CD4-positive, alpha-beta T cell treated with Interleukin-6 for 4 hours (primary cell): Measurements from ENCODE around the gene IDI1.
"Not testable (repeated sequence)": the region's sequence is repeated elsewhere in the genome, so short reads cannot be mapped to it uniquely, and the experiment has no call there.

Experiments used
- DNase-seq: peaks from one replicate; pipeline ENCODE4 v3.0.0-alpha.2; 2020; ENCODE audit warnings: mixed read lengths

Gene IDI1

DNA sequence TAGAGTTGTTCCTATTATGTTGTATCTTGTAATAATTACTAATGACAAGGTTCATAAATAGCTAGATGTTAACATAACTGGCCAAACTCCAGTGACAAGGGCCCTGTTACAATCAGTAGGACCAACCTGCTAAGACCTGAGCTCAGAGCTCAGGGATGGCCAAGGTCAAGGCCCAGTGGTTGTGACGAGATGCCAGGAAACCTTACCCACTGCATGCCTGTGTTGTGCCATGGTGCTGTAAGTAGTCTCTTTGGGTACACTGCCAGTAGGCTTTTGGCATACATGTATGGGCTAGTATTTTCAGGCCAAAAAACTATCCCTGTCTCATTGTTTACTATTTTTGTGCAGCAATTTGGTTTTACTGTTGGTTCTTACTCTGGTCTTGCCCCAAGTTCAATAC lies 15.3 kb downstream of the IDI1 start:
- no peak for DNase-seq

GRCh38 chr10:1029838-1030237 lies 19.1 kb downstream of the IDI1 start:
- no peak for DNase-seq

DNA sequence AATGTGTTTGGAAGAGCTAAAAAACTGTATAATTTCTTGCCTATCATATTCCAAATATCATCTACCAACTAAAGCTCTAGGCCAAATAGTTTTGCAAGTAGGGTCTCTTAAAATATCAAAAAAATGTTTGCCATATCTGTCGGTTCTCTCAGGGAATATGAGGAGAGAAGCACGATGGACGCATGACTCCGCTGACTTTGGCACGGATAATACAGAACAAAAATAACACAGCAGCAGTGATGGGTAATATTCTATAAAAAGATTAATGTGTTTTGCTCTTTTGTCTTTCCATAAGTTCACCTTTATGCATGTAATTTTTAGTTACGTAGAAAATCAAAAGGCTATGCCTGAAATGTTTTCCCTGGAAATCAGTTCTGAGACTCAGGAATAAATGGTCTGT lies 22.3 kb downstream of the IDI1 start:
- no peak for DNase-seq

DNA sequence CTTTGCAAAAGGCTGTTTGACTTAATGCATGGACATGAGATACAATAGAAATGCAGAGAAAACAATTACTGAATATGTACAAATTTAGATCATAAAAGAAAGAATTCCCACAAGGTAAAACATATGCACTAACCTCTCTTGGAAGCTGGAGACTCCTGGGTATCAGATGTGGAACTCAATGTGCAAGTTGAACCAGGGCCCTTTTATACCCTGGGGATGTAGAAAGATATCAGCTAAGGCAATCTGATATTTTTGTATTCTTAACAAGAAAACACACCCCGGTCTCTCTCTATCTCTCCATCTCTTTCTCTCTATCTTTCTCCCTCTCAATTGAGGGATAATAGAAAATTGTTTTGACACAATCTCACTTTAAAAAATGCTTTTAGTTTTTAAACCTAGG lies 23.2 kb downstream of the IDI1 start, which contains the start of gene IDI2:
IDI2 (minus strand) TSS at position 177 of the 400 bp plus-strand sequence. CDS start 1,136 bp downstream, outside the sequence.
- DNase-seq, result no peak

- no peak for DNase-seq
These were observed 24.8 kb downstream of the IDI1 start for GRCh38 chr10:1024103-1024502.

GRCh38 chr10:1022413-1022812 lies 26.5 kb downstream of the IDI1 start:
- DNase-seq, result no peak

- no peak for DNase-seq
These were observed 28.0 kb downstream of the IDI1 start for GRCh38 chr10:1020958-1021357.

DNA sequence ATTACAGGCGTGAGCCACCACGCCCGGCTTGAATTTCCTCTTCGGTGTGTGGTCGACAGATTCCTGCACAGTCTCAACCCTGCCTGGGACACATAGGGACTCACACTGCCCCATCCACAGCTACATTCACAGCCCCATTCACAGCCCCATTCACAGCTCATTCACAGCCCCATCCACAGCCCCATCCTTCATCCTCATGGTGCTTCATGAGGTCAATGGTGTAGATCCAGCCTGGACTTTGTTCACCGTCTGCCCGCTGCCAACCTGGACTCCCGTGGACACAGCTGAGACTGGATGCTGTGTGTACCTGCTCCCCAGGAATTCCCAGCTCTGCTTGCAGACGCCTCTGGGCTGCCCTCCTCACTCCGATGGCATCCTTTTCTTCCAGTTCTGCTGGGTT lies 28.5 kb downstream of the IDI1 start:
- no peak for DNase-seq

DNA sequence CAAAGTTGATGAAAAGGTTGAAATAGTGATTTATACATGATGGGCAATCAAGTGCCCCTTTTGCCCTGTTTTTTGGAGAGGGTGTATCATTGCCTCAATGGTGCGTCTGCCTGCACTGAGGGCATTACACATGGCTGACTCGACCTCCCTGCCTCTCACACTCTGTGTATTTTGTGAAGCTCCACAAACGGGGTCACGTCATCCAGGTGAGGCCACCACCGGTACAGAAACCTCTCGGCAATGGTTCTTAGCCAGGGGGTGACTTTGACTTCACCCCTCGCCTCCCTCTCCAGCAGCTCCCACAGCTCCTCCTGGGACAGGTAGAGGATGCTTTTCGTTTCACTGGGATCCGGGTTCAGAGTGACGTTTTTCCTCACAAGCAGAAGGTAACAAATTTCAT lies 29.6 kb downstream of the IDI1 start:
- no peak for DNase-seq

DNA sequence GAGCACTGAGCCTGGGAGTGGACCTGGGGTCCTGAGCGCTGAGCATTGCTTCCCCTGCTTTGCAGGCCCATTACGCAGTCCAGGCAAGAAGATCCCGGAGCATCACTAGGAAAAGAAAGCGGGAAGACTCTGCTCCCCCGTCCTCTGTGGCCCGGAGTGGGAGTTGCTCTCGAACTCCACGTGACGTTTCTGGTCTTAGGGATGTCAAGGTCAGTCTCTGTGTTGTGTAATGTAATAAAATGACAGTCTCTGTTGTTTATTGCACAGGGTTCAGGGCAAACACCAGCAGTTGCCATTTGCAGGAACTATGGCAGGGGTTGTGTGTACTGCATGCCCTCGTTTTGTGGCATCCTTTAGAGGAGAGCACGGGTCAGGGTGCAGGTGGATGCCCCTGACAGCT lies 33.2 kb downstream of the IDI1 start:
- no peak for DNase-seq

GRCh38 chr10:1011696-1012095 lies 37.2 kb downstream of the IDI1 start:
- no peak for DNase-seq

GRCh38 chr10:1010703-1011102 lies 38.2 kb downstream of the IDI1 start:
- DNase-seq, result no peak

GRCh38 chr10:1009947-1010346 lies 39.0 kb downstream of the IDI1 start:
- DNase-seq, result not testable (repeated sequence)

GRCh38 chr10:1009071-1009494 lies 39.8 kb downstream of the IDI1 start:
- DNase-seq, result no peak

GRCh38 chr10:1007583-1007982 lies 41.3 kb downstream of the IDI1 start:
- no peak for DNase-seq

DNA sequence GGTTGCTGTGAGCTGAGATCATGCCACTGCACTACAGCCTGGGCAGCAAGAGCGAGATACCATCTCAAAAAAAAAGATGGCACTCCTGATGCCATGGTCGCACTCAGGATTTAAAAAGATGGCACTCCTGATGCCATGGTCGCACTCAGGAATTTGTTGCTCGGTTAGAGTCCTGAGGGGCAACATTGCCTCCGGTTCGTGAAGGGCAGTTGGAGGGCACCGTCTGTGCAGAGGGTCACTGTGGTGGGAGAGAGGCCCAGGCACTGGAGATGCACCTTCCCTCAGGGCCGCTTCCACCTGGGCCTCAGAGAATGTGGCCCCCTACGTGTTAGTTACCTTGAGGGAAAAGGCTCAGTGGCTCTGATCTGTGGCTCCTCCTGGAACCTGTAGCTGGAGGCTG lies 42.3 kb downstream of the IDI1 start:
- no peak for DNase-seq

DNA sequence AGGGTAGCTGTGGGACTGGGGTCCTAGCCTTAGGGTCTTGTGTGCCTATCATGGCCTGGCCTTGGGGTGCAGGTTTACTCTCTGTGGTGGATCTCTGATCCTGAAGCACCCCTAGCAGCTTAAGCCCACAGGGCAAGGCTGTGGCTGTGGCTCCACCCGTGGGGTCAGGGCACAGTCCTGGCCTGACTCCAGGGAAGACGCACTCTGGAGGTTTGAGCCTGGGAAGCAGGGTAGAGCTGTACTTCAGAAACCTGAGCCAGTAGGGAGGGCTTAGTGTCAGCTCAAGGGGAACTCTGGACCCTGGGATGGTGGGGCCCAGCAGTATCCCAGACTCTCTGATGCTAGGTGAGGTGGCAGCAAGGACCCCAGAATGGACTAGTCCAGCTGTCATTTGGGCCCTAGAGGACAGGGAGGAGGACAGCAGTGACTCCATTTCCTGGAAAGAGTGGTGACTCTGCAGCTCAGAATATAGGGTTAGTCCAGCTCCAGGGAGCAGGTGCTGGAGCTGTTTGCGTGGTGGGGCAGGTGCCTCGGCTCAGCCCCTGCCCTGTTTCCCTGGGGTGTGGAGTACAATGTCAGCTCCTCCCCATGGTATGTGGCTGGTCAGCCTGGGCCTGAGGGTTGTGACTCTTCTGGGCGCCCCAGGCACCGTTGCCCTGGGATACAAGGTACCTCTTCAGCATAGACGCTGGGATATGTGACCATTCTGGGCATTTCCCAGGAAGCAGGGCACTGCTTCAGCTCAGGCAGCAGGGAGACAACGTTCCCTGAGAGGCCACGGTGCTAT lies 44.8 kb downstream of the IDI1 start:
- DNase-seq, result no peak

GRCh38 chr10:1002425-1003006 lies 46.4 kb downstream of the IDI1 start:
- no peak for DNase-seq

DNA sequence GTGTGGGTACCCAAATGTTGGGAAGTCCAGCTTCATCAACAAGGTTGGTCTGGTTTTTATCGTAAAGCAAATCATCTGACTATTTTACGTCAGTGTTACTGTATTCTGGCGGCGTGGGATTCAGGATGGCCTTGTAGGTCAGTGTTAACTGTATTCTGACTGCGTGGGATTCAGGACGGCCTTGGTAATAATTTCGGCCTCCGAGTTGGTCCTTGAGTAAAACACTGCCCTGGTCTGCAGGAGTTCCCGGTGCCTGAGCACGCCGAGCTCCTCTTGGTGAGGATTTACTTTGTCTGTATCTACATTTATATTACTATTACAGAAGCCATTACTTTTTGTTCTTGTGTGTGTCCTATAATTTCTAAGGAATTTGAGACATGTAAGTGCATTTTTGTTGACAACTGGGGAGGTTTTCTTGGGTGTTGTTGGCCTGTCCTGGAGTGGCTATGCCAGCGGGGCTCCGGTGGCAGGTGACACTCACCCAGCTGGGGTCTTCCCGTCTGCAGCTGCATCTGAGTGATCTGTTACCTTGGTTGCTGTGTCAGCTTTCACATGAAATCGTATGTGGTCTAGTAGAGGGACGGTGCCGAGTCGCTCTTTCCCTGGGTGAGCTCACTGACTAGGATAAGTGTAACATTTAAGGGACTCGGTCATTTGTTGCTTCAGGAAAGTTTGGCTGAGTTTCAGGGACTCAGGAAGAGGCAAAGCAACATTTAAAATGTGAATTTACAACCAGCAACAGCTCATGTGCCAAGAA lies 51.5 kb downstream of the IDI1 start:
- DNase-seq, result no peak

- no peak for DNase-seq
These were observed 52.9 kb downstream of the IDI1 start for GRCh38 chr10:996031-996430.

GRCh38 chr10:995559-995926 lies 53.4 kb downstream of the IDI1 start:
- no peak for DNase-seq

DNA sequence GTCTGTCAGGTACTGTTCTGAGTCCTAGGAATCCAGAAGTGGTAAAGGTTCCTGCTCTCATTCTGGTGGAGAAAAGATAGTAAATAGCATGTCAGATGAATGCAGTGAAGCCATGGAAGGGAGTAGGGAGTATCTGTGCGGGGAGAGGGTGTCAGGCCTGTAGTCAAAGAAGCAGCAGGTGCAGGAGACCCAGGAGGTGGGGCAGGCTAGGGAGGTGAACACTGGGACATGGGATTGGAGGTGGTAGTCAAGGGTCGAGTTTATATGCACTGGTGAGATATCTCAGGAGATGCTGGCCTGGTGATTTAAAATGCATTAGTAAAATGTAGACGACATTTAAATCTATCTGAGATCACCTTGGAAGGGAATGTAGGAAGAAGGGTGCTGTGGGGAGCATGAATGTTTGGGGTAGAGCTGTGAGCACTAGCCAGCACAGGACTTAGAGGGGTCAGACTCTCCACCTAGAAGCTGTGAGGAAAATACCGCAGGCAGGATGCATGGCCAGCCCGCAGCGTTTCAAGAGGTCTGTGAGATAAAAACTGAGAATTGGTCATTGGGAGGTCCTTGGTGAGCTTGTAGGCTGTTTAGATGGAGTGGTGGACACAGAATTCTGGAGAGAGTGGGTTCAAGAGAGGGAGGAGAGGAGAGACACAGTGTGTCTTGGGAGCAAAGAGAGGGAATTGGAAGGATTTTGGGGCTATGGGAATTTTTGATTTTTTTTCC lies 53.9 kb downstream of the IDI1 start:
- DNase-seq, result no peak

- DNase-seq, result no peak
These were observed 56.0 kb downstream of the IDI1 start for GRCh38 chr10:992871-993270.
